ENCODE data around the gene LTBP1.
A peak's percentile ranks its signal among the peaks of the same experiment; 100 is the strongest.

The LTBP1 gene

GRCh38 chr2:33135645-33136044, 188.9 kb downstream of the LTBP1 start:
- peaks cover 0 to 7% of the 10 kb centered on the region in 2 donors for H3K36me3 ChIP-seq (ENCODE audit: control insufficient read depth in 1 of 2, insufficient read depth in 2 of 2, low read length in 2 of 2)
- H3K4me3 ChIP-seq (ENCODE audit: low read depth in 1 of 2, low read length in 2 of 2), result peak overlapping the region; percentile 56 to 70
- peaks cover 7 to 12% of the 10 kb centered on the region in 2 donors for H3K4me1 ChIP-seq (ENCODE audit: control insufficient read depth in 1 of 2, insufficient read depth in 2 of 2, low read length in 2 of 2)
- H3K27ac ChIP-seq (ENCODE audit: low read length), result peak overlapping the region; percentile 93
- H3K27me3 ChIP-seq (ENCODE audit: low read depth, low read length), result no peaks in the 10 kb centered on the region
- H3K9me3 ChIP-seq (ENCODE audit: control insufficient read depth in 1 of 2, low read length in 2 of 2), result no peaks in the 10 kb centered on the region

GRCh38 chr2:33136056-33136455, 189.3 kb downstream of the LTBP1 start:
- H3K27me3 ChIP-seq (ENCODE audit: low read depth, low read length), result no peaks in the 10 kb centered on the region
- peaks cover 7 to 12% of the 10 kb centered on the region in 2 donors for H3K4me1 ChIP-seq (ENCODE audit: control insufficient read depth in 1 of 2, insufficient read depth in 2 of 2, low read length in 2 of 2)

GRCh38 chr2:33136566-33136965, 189.8 kb downstream of the LTBP1 start:
- H3K36me3 ChIP-seq (ENCODE audit: control insufficient read depth in 1 of 2, insufficient read depth in 2 of 2, low read length in 2 of 2), result peaks cover 0 to 7% of the 10 kb centered on the region in 2 donors
- H3K4me1 ChIP-seq (ENCODE audit: control insufficient read depth in 1 of 2, insufficient read depth in 2 of 2, low read length in 2 of 2), result peaks cover 7 to 12% of the 10 kb centered on the region in 2 donors
- H3K27ac ChIP-seq (ENCODE audit: low read length), result peak overlapping the region; percentile 93
- H3K9me3 ChIP-seq (ENCODE audit: control insufficient read depth in 1 of 2, low read length in 2 of 2), result no peaks in the 10 kb centered on the region
- H3K4me3 ChIP-seq (ENCODE audit: low read depth in 1 of 2, low read length in 2 of 2), result peak overlapping the region; percentile 56 to 70
- H3K27me3 ChIP-seq (ENCODE audit: low read depth, low read length), result no peaks in the 10 kb centered on the region

More at GRCh38 chr2:33136056-33136455, 189.3 kb downstream of the LTBP1 start:
- H3K36me3 ChIP-seq (ENCODE audit: control insufficient read depth in 1 of 2, insufficient read depth in 2 of 2, low read length in 2 of 2), result peaks cover 0 to 7% of the 10 kb centered on the region in 2 donors
- H3K27ac ChIP-seq (ENCODE audit: low read length), result peak overlapping the region; percentile 93
- no peaks in the 10 kb centered on the region for H3K9me3 ChIP-seq (ENCODE audit: control insufficient read depth in 1 of 2, low read length in 2 of 2)
- peak overlapping the region; percentile 56 to 70 for H3K4me3 ChIP-seq (ENCODE audit: low read depth in 1 of 2, low read length in 2 of 2)

- H3K4me3 ChIP-seq (ENCODE audit: low read depth in 1 of 2, low read length in 2 of 2), result peak overlapping the region; percentile 56 to 70
- H3K27me3 ChIP-seq (ENCODE audit: low read depth, low read length), result no peaks in the 10 kb centered on the region
- H3K27ac ChIP-seq (ENCODE audit: low read length), result peak overlapping the region; percentile 93
- peaks cover 7 to 13% of the 10 kb centered on the region in 2 donors for H3K4me1 ChIP-seq (ENCODE audit: control insufficient read depth in 1 of 2, insufficient read depth in 2 of 2, low read length in 2 of 2)
- H3K36me3 ChIP-seq (ENCODE audit: control insufficient read depth in 1 of 2, insufficient read depth in 2 of 2, low read length in 2 of 2), result peaks cover 0 to 7% of the 10 kb centered on the region in 2 donors
- no peaks in the 10 kb centered on the region for H3K9me3 ChIP-seq (ENCODE audit: control insufficient read depth in 1 of 2, low read length in 2 of 2)
Observed at GRCh38 chr2:33137331-33137730, 190.6 kb downstream of the LTBP1 start.

- Histone ChIP-seq H3K9me3 (ENCODE audit: control insufficient read depth in 1 of 2, low read length in 2 of 2) (no peaks in the 10 kb centered on the region), H3K27me3 (ENCODE audit: low read depth, low read length) (no peaks in the 10 kb centered on the region), H3K36me3 (ENCODE audit: control insufficient read depth in 1 of 2, insufficient read depth in 2 of 2, low read length in 2 of 2) (peaks cover 0 to 2% of the 10 kb centered on the region in 2 donors), H3K4me1 (ENCODE audit: control insufficient read depth in 1 of 2, insufficient read depth in 2 of 2, low read length in 2 of 2) (peaks cover 1 to 18% of the 10 kb centered on the region in 2 donors), H3K27ac (ENCODE audit: low read length) (peak overlapping the region; percentile 12), H3K4me3 (ENCODE audit: low read depth in 1 of 2, low read length in 2 of 2) (no peak overlapping the region)
Observed at GRCh38 chr2:33139949-33140348, 193.2 kb downstream of the LTBP1 start.

GRCh38 chr2:33141476-33141875, 194.7 kb downstream of the LTBP1 start:
- Histone ChIP-seq H3K27me3 (ENCODE audit: low read depth, low read length) (no peaks in the 10 kb centered on the region), H3K4me1 (ENCODE audit: control insufficient read depth in 1 of 2, insufficient read depth in 2 of 2, low read length in 2 of 2) (peaks cover 7 to 18% of the 10 kb centered on the region in 2 donors), H3K27ac (ENCODE audit: low read length) (no peak overlapping the region), H3K36me3 (ENCODE audit: control insufficient read depth in 1 of 2, insufficient read depth in 2 of 2, low read length in 2 of 2) (no peaks in the 10 kb centered on the region), H3K4me3 (ENCODE audit: low read depth in 1 of 2, low read length in 2 of 2) (no peak overlapping the region), H3K9me3 (ENCODE audit: control insufficient read depth in 1 of 2, low read length in 2 of 2) (no peaks in the 10 kb centered on the region)

GRCh38 chr2:33142810-33143209, 196.1 kb downstream of the LTBP1 start:
- no peaks in the 10 kb centered on the region for H3K36me3 ChIP-seq (ENCODE audit: control insufficient read depth in 1 of 2, insufficient read depth in 2 of 2, low read length in 2 of 2)
- peak overlapping the region; percentile 43 for H3K27ac ChIP-seq (ENCODE audit: low read length)
- peaks cover 11 to 31% of the 10 kb centered on the region in 2 donors for H3K4me1 ChIP-seq (ENCODE audit: control insufficient read depth in 1 of 2, insufficient read depth in 2 of 2, low read length in 2 of 2)
- H3K9me3 ChIP-seq (ENCODE audit: control insufficient read depth in 1 of 2, low read length in 2 of 2), result no peaks in the 10 kb centered on the region
- no peak overlapping the region for H3K4me3 ChIP-seq (ENCODE audit: low read depth in 1 of 2, low read length in 2 of 2)
- H3K27me3 ChIP-seq (ENCODE audit: low read depth, low read length), result no peaks in the 10 kb centered on the region

GRCh38 chr2:33144243-33144642, 197.5 kb downstream of the LTBP1 start:
- Histone ChIP-seq H3K9me3 (ENCODE audit: control insufficient read depth in 1 of 2, low read length in 2 of 2) (no peaks in the 10 kb centered on the region), H3K36me3 (ENCODE audit: control insufficient read depth in 1 of 2, insufficient read depth in 2 of 2, low read length in 2 of 2) (no peaks in the 10 kb centered on the region), H3K27ac (ENCODE audit: low read length) (peak overlapping the region; percentile 76), H3K4me3 (ENCODE audit: low read depth in 1 of 2, low read length in 2 of 2) (no peak overlapping the region), H3K27me3 (ENCODE audit: low read depth, low read length) (no peaks in the 10 kb centered on the region), H3K4me1 (ENCODE audit: control insufficient read depth in 1 of 2, insufficient read depth in 2 of 2, low read length in 2 of 2) (peaks cover 11 to 34% of the 10 kb centered on the region in 2 donors)

GRCh38 chr2:33145459-33145858, 198.7 kb downstream of the LTBP1 start:
- Histone ChIP-seq H3K4me3 (ENCODE audit: low read depth in 1 of 2, low read length in 2 of 2) (no peak overlapping the region), H3K27me3 (ENCODE audit: low read depth, low read length) (no peaks in the 10 kb centered on the region), H3K4me1 (ENCODE audit: control insufficient read depth in 1 of 2, insufficient read depth in 2 of 2, low read length in 2 of 2) (peaks cover 11 to 37% of the 10 kb centered on the region in 2 donors), H3K9me3 (ENCODE audit: control insufficient read depth in 1 of 2, low read length in 2 of 2) (no peaks in the 10 kb centered on the region), H3K27ac (ENCODE audit: low read length) (peak overlapping the region; percentile 76), H3K36me3 (ENCODE audit: control insufficient read depth in 1 of 2, insufficient read depth in 2 of 2, low read length in 2 of 2) (no peaks in the 10 kb centered on the region)

GRCh38 chr2:33146102-33146501, 199.3 kb downstream of the LTBP1 start:
- peaks cover 11 to 37% of the 10 kb centered on the region in 2 donors for H3K4me1 ChIP-seq (ENCODE audit: control insufficient read depth in 1 of 2, insufficient read depth in 2 of 2, low read length in 2 of 2)
- no peak overlapping the region for H3K4me3 ChIP-seq (ENCODE audit: low read depth in 1 of 2, low read length in 2 of 2)
- no peaks in the 10 kb centered on the region for H3K27me3 ChIP-seq (ENCODE audit: low read depth, low read length)
- H3K27ac ChIP-seq (ENCODE audit: low read length), result peak overlapping the region; percentile 76
- H3K9me3 ChIP-seq (ENCODE audit: control insufficient read depth in 1 of 2, low read length in 2 of 2), result no peaks in the 10 kb centered on the region
- H3K36me3 ChIP-seq (ENCODE audit: control insufficient read depth in 1 of 2, insufficient read depth in 2 of 2, low read length in 2 of 2), result no peaks in the 10 kb centered on the region

- Histone ChIP-seq H3K4me1 (ENCODE audit: control insufficient read depth in 1 of 2, insufficient read depth in 2 of 2, low read length in 2 of 2) (peaks cover under 1 to 7% of the 10 kb centered on the region in 2 donors), H3K9me3 (ENCODE audit: control insufficient read depth in 1 of 2, low read length in 2 of 2) (no peaks in the 10 kb centered on the region), H3K4me3 (ENCODE audit: low read depth in 1 of 2, low read length in 2 of 2) (no peak overlapping the region), H3K27me3 (ENCODE audit: low read depth, low read length) (no peaks in the 10 kb centered on the region), H3K27ac (ENCODE audit: low read length) (no peak overlapping the region), H3K36me3 (ENCODE audit: control insufficient read depth in 1 of 2, insufficient read depth in 2 of 2, low read length in 2 of 2) (no peaks in the 10 kb centered on the region)
Observed at GRCh38 chr2:33153008-33153407, 206.3 kb downstream of the LTBP1 start.

- no peak overlapping the region for H3K4me3 ChIP-seq (ENCODE audit: low read depth in 1 of 2, low read length in 2 of 2)
Observed at GRCh38 chr2:33158482-33159003, 211.8 kb downstream of the LTBP1 start.

More at GRCh38 chr2:33158482-33159003, 211.8 kb downstream of the LTBP1 start:
- H3K27ac ChIP-seq (ENCODE audit: low read length), result peak overlapping the region; percentile 78
- no peaks in the 10 kb centered on the region for H3K27me3 ChIP-seq (ENCODE audit: low read depth, low read length)
- H3K9me3 ChIP-seq (ENCODE audit: control insufficient read depth in 1 of 2, low read length in 2 of 2), result no peaks in the 10 kb centered on the region
- peaks cover 2 to 3% of the 10 kb centered on the region in 2 donors for H3K4me1 ChIP-seq (ENCODE audit: control insufficient read depth in 1 of 2, insufficient read depth in 2 of 2, low read length in 2 of 2)
- no peaks in the 10 kb centered on the region for H3K36me3 ChIP-seq (ENCODE audit: control insufficient read depth in 1 of 2, insufficient read depth in 2 of 2, low read length in 2 of 2)
